K562 (cell line): ENCODE data around the gene PGA3. TPM values are rescaled to one million over a fixed set of nuclear protein-coding genes. Genes with fewer than 3 reads are reported as not detected.
"Not testable (repeated sequence)": the region's sequence is repeated elsewhere in the genome, so short reads cannot be mapped to it uniquely, and the experiment has no call there.

ENCODE experiments used
- ATAC-seq: fragments of 200-7000 bp; cut with Tn5 transposase; 3 replicates; pipeline ENCODE4 v1.9.1; 2020; ENCODE audit warnings: moderate library complexity
- Bru-seq: library from RNA; stranded (reverse); fragments of 400-500 nt; gene quantifications from one replicate; lab custom pipeline; 2021; lab: Mats Ljungman, UMichigan
- BruChase-seq, 2 experiments: library from RNA; stranded (reverse); fragments of 400-500 nt; gene quantifications; one replicate each; lab custom pipeline; 2021; lab: Mats Ljungman, UMichigan
- BruUV-seq: library from RNA; stranded (reverse); fragments of 400-500 nt; replicated peaks from 2 replicates; lab custom pipeline; 2021; lab: Mats Ljungman, UMichigan
- CTCF ChIA-PET: fragments of 300-600 bp; formaldehyde crosslinking; extraction: SDS; loops from one replicate; lab custom pipeline; 2021; ENCODE audit warnings: low intra/inter-chr PET ratio; lab: Yijun Ruan, JAX
- POLR2A ChIA-PET: fragments of 300-600, 350-650 bp; sonication (Branson Sonifier 250); formaldehyde crosslinking; extraction: SDS; loops from one replicate; lab custom pipeline; 2021; ENCODE audit warnings: antibody characterized with exemption, inconsistent platforms; lab: Yijun Ruan, JAX
- DNase-seq, 4 experiments: peaks; one replicate each; pipeline versions ENCODE4 v3.0.0 to v3.0.0-alpha.2; 2011 to 2018; ENCODE audit warnings: low spot score in 3 of 4, mixed read lengths in 3 of 4; ENCODE audit errors: extremely low read depth in 1 of 4
- FAIRE-seq: peaks from 2 replicates; lab custom pipeline; 2011; peaks lifted over from hg19 to GRCh38; lab: Jason Lieb, UNC
- H2AFZ ChIP-seq: 2 replicates; pipeline ENCODE4 v1.6.0; 2011; ENCODE audit warnings: low read depth, low read length, control low read depth, inconsistent platforms
- H3K27ac ChIP-seq: fragments of 200-600 bp; 3 replicates; pipeline ENCODE4 v1.8.0; 2011; ENCODE audit warnings: low read depth, mild to moderate bottlenecking, control low read depth, inconsistent platforms, low read length, moderate library complexity, mixed read lengths; ENCODE audit errors: extremely low read depth
- H3K27me3 ChIP-seq, 2 experiments: fragments of 300-600 bp in 1 of 2; 2 replicates in 1 of 2; 3 replicates in 1 of 2; pipeline versions ENCODE4 v1.6.0 to v1.8.0; 2011; ENCODE audit warnings: inconsistent platforms in 2 of 2, low read length in 2 of 2, mild to moderate bottlenecking in 1 of 2, mixed read lengths in 1 of 2, moderate library complexity in 1 of 2; ENCODE audit not compliant: control insufficient read depth in 2 of 2, insufficient read depth in 2 of 2
- H3K36me3 ChIP-seq: fragments of 300-600 bp; 3 replicates; pipeline ENCODE4 v1.8.0; 2011; ENCODE audit warnings: mild to moderate bottlenecking, low read length, inconsistent platforms; ENCODE audit not compliant: control insufficient read depth, insufficient read depth
- H3K4me1 ChIP-seq, 2 experiments: fragments of 200-600 bp in 1 of 2; replicated peaks in 1 of 2; 2 replicates in 1 of 2; 3 replicates in 1 of 2; pipeline versions ENCODE4 v1.5.1 to v1.8.0; 2011; ENCODE audit warnings: inconsistent platforms in 2 of 2, low read length in 2 of 2, mild to moderate bottlenecking in 1 of 2, mixed read lengths in 1 of 2, moderate library complexity in 1 of 2; ENCODE audit not compliant: control insufficient read depth in 2 of 2, insufficient read depth in 2 of 2
- H3K4me2 ChIP-seq: 2 replicates; pipeline ENCODE4 v1.6.1; 2011; ENCODE audit warnings: low read length, control low read depth, inconsistent platforms, mixed read lengths; ENCODE audit not compliant: insufficient read depth
- H3K4me3 ChIP-seq: fragments of 200-600 bp; sonication (generic), shearing (Covaris generic); 2 replicates; pipeline ENCODE4 v1.5.1; 2016; ENCODE audit warnings: control low read depth, inconsistent platforms
- H3K79me2 ChIP-seq: fragments of 200-600 bp; 3 replicates; pipeline ENCODE4 v1.8.0; 2011; ENCODE audit warnings: low read length, inconsistent platforms; ENCODE audit not compliant: control insufficient read depth, insufficient read depth
- H3K9ac ChIP-seq, 2 experiments: 2 replicates each; pipeline versions ENCODE4 v1.6.0 to v1.6.1; 2011; ENCODE audit warnings: low read depth in 2 of 2, low read length in 2 of 2, control low read depth in 1 of 2, inconsistent platforms in 1 of 2, mild to moderate bottlenecking in 1 of 2, mixed read lengths in 1 of 2; ENCODE audit not compliant: insufficient read depth in 1 of 2
- H3K9me1 ChIP-seq: one replicate; pipeline ENCODE4 v1.6.0; 2011; ENCODE audit warnings: inconsistent platforms, mild to moderate bottlenecking, low read length, moderate library complexity; ENCODE audit not compliant: control insufficient read depth, insufficient read depth
- H3K9me3 ChIP-seq: replicated peaks from 2 replicates; pipeline ENCODE4 v1.5.1; 2011; ENCODE audit warnings: low read depth, low read length, inconsistent platforms; ENCODE audit not compliant: control insufficient read depth, insufficient read depth
- H4K20me1 ChIP-seq: replicated peaks from 2 replicates; pipeline ENCODE4 v1.6.1; 2011; ENCODE audit warnings: low read length, inconsistent platforms, mixed read lengths; ENCODE audit not compliant: control insufficient read depth, insufficient read depth
- ZBTB26 ChIP-seq: fragments of 450-650 bp; formaldehyde crosslinking; IDR thresholded peaks from 2 replicates; pipeline ENCODE4 v1.4.0; 2022; ENCODE audit warnings: missing genetic modification characterization
- ZNF512 ChIP-seq: IDR thresholded peaks from 2 replicates; pipeline ENCODE4 v1.6.1; 2016; ENCODE audit warnings: missing genetic modification characterization, missing compliant biosample characterization
- WGBS: fragments of 100-300 bp; shearing (Covaris generic); methylation state at CpG from one replicate; pipeline ENCODE4 v1.1.6; 2016; ENCODE audit warnings: low coverage, mixed read lengths; ENCODE audit not compliant: insufficient coverage; ENCODE audit errors: missing lambda C conversion rate; 5-methylcytosine and 5-hydroxymethylcytosine counted together
- in situ Hi-C: fragments of 300-500 bp; cut with MboI; formaldehyde crosslinking; loops from 4 replicates; pipeline ENCODE4 v1.15.0; 2018; ENCODE audit warnings: inconsistent platforms, mixed read lengths
- intact Hi-C: fragments of 100-400 bp; cut with micrococcal nuclease; formaldehyde crosslinking; loops from 2 replicates; pipeline ENCODE4 v1.14.2; 2022
- long read RNA-seq, 3 experiments: library from polyadenylated mRNA in 2 of 3; library from RNA in 1 of 3; unstranded in 2 of 3; stranded (forward) in 1 of 3; transcript quantifications; one replicate each; pipeline ENCODE4 v2.0.0, GENCODE V29; 2019 to 2022
- polyA minus RNA-seq, 3 experiments: library from RNA; depleted of rRNA, polyadenylated mRNA; stranded (reverse); fragments of >200 nt; gene quantifications; 2 replicates each; pipeline ENCODE4 v1.2.3, GENCODE V29; 2011
- polyA plus RNA-seq, 8 experiments: library from polyadenylated mRNA; depleted of rRNA in 4 of 8; stranded (reverse) in 5 of 8; unstranded in 3 of 8; fragments of >200 nt; fragmentation: Nextera tagmentation in 2 of 8; fragmentation: Illumina TruSeq in 1 of 8; extraction: Ambion mirVana in 2 of 8; extraction: Trizol in 1 of 8; gene quantifications; 2 replicates each; pipeline versions ENCODE4 v1.2.1 to v1.2.3, GENCODE V29; 2011 to 2014; ENCODE audit warnings: inconsistent platforms in 1 of 8, missing spikeins in 1 of 8
- total RNA-seq, 7 experiments: library from RNA; depleted of rRNA in 6 of 7; stranded (reverse); fragments of >200 nt in 6 of 7; fragmentation: Illumina TruSeq in 2 of 7; extraction: Trizol in 2 of 7; gene quantifications; 2 replicates each; pipeline versions ENCODE4 v1.2.1 to v1.2.3, GENCODE V29; 2011 to 2021; ENCODE audit warnings: low replicate concordance in 1 of 7

The PGA3 gene
- not detected in 2 replicates for total RNA-seq (2011; cell fraction: chromatin; rRNA removed; ENCODE audit: low replicate concordance)
- total RNA-seq (2011; cell fraction: nucleolus; rRNA removed) = not detected in 2 replicates
- not detected in 2 replicates for total RNA-seq (2011; cell fraction: nucleoplasm; rRNA removed)
- 0.18 TPM in 1 of 2 replicates, not detected in the other for total RNA-seq (2014; rRNA removed)
- total RNA-seq (2014; rRNA removed; fragmentation: Illumina TruSeq; extraction: Trizol) = 0.15 TPM in 1 of 2 replicates, not detected in the other
- not detected in 2 replicates for total RNA-seq (2015; rRNA removed; fragmentation: Illumina TruSeq; extraction: Trizol)
- 0.18 and 0.51 TPM in 2 replicates for total RNA-seq (2021)
- polyA plus RNA-seq (2011; rRNA removed) = not detected in 2 replicates
- not detected in 2 replicates for polyA plus RNA-seq (2011; cell fraction: cytosol; rRNA removed)
- 0.26 TPM in 1 of 2 replicates, not detected in the other for polyA plus RNA-seq (2011; cell fraction: nucleus; rRNA removed)
- polyA plus RNA-seq (2012) = not detected in 2 replicates
- polyA plus RNA-seq (2014; fragmentation: Illumina TruSeq; extraction: Trizol) = not detected in 2 replicates
- polyA plus RNA-seq (2014; fragmentation: Nextera tagmentation; extraction: Ambion mirVana) = not detected
- polyA plus RNA-seq (2014; rRNA removed) = not detected in 2 replicates
- not detected in 2 replicates for polyA minus RNA-seq (2011; rRNA and poly(A)+ RNA removed)
- not detected in 2 replicates for polyA minus RNA-seq (2011; cell fraction: cytosol; rRNA and poly(A)+ RNA removed)
- not detected in 2 replicates for polyA minus RNA-seq (2011; cell fraction: nucleus; rRNA and poly(A)+ RNA removed)
- not detected for Bru-seq, nascent RNA
- BruChase-seq, experiment 1, labeled RNA remaining after a 2-hour chase = not detected
- not detected for BruChase-seq, experiment 2, labeled RNA remaining after a 6-hour chase
- long read RNA-seq, experiment 1 = 0 reads
- long read RNA-seq, experiment 2 = 0 reads
- long read RNA-seq, experiment 3 = 0 reads

DNA sequence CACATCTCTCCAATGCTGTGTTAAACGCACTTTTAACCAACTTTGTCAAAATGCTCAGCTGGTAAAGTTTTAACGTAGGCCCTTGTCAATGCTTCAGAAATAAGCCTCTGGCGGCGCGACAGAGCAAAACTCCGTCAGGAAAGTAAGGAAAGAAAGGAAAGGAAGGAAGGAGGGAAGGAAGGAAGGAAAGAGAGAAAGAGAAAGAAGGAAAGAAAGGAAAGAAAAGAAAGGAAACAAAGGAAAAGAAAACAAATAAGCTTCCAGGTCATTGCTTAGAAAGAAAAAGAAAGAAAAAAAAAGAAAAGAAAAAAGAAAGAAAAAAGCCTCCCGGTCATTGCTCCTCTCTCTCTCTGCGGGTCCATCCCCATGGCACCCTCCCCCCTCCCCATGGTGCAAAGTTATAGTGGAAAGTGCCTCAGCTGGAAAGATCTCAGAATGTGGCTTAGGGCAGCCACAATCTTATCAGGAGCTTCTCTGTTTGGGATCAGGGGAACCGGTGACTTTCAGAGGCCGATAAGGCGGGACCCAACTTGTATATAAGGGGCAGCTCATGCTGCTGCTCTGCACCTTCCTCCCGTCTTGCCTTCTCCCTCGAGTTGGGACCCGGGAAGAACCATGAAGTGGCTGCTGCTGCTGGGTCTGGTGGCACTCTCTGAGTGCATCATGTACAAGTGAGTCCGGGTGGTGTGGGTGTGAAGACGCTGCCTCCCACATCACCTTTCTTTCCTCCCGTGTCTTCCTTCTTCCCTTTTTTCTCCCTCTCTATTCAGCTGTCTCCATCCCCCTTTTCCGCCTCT is at the start of gene PGA3:
Gene PGA3, plus strand, starts transcription at position 566 of the 797 bp plus-strand sequence. Its CDS starts 50 bp downstream, at position 616.
- intact Hi-C loops = not testable (repeated sequence)

More for the DNA sequence above, at the start of gene PGA3:
- FAIRE-seq, BruUV-seq, CTCF ChIA-PET, in situ Hi-C loops, H3K79me2 ChIP-seq, H3K4me3 ChIP-seq, H4K20me1 ChIP-seq, H3K9me1 ChIP-seq, H3K4me1 ChIP-seq, H2AFZ ChIP-seq, H3K9ac ChIP-seq, H3K36me3 ChIP-seq, POLR2A ChIA-PET, H3K4me2 ChIP-seq, H3K9me3 ChIP-seq, H3K27ac ChIP-seq, DNase-seq: not testable (repeated sequence)
- H3K27me3 ChIP-seq = peaks cover 12 to 32% of the 10 kb centered on the region in 2 experiments; a peak in 4 of 5 replicates
- TF ChIP-seq ZBTB26 (CRISPR knock-in tag) (0 out of 2 replicates have a peak, but pooled peaks have one; percentile 30), ZNF512 (tag) (peak; percentile 94)
- peak; percentile 22; the same call in 1 of the 3 replicates for ATAC-seq
- 2% methylated on average over 7 of the region's 18 CpGs for WGBS
